ENCODE data around the gene STK39. TPM values are rescaled to one million over a fixed set of nuclear protein-coding genes. Genes with fewer than 3 reads are reported as not detected.
A peak's percentile ranks its signal among the peaks of the same experiment; 100 is the strongest.

STK39 gene
- total and polyA plus RNA-seq, 9 of the 15 experiments (the other 6 are each of a cell fraction or from before 2014, with no cell fraction given) = 0.19 to 0.76 (median 0.51) TPM

DNA sequence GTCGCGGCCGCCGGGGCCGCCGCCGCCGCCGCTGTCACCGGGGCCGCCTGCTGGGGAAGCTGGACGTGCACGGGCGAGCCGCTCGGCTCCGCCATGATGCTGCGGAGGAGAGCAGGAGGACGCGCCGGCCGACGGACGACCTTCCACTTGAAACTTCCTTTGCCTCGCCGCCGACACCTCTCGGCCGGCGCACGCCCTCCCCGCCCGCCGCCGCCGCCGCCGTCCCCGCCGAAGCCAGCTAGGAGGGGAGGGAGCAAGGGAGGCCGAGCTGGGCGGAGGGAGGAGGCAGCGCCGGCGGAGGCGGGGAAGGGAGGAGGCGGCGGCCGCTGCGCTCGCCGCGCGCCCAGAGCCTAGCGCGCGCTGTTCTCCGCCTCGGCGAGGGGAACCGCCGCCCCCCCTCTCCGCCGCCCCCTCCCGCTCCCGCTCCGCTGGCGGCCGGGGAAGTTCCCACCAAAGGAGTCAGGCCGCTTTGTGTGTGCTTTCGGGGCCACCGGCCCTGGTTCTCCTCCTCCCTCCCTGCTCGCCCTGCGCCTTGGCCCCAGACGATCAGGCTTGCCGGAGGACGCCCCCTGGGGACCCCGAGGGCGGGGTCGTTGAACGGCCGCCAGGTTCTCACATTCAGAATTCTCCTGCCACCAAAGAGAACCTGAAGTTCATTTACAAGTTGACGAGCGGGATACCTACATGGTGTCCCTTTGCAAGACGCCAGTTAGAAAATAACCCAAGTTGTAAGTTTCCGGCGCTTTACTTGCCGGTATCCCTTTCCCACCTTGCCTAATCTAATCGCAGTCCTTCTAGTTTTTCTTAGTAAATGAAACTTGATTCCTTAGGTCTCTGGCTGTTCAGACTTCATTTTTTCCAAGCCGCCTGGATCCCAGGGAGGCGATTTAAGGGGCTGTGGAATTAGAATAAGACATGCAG lies at the start of gene STK39 (continued):
- TF ChIP-seq TOE1 (IDR thresholded peaks at IDR 0.05; ENCODE audit: borderline replicate concordance) (no peak), TOE1 (CRISPR knock-in tag; IDR thresholded peaks at IDR 0.05; ENCODE audit: borderline replicate concordance, low read depth) (no peak), MEIS2 (IDR thresholded peaks at IDR 0.05; ENCODE audit: partially characterized antibody) (no peak), CXXC5 (CRISPR knock-in tag; IDR thresholded peaks at IDR 0.05) (peak; percentile 57), PTRF (tag; IDR thresholded peaks at IDR 0.05) (no peak), HNRNPH1 (optimal IDR thresholded peaks at IDR 0.05; ENCODE audit: low read depth, low read length) (no peak), SP2 (IDR thresholded peaks at IDR 0.05; ENCODE audit: extremely low read depth, low read depth, low read length, poor library complexity, severe bottlenecking) (no peak), CBX8 (IDR thresholded peaks at IDR 0.05; ENCODE audit: borderline replicate concordance, extremely low read depth, low read depth, low read length, poor library complexity, severe bottlenecking) (no peak), ZNF133 (CRISPR knock-in tag; IDR thresholded peaks at IDR 0.05) (no peak), PRPF4 (IDR thresholded peaks at IDR 0.05; ENCODE audit: insufficient read depth, low read depth, low read length, poor library complexity, severe bottlenecking) (no peak), SMAD4 (CRISPR knock-in tag; conservative IDR thresholded peaks at IDR 0.05) (0 out of 2 replicates have a peak, but pooled peaks have one; percentile 25), BDP1 (IDR thresholded peaks at IDR 0.05; ENCODE audit: insufficient read depth, insufficient read length) (no peak), TCF7L2 (IDR thresholded peaks at IDR 0.05; ENCODE audit: low read depth, low read length) (no peak), ZNF408 (CRISPR knock-in tag; IDR thresholded peaks at IDR 0.05; ENCODE audit: low read depth) (no peak), STAG1 (CRISPR knock-in tag; IDR thresholded peaks at IDR 0.05; ENCODE audit: borderline replicate concordance) (no peak), TFE3 (CRISPR knock-in tag; IDR thresholded peaks at IDR 0.05) (no peak), ZNF175 (CRISPR knock-in tag; IDR thresholded peaks at IDR 0.05; ENCODE audit: low read depth) (no peak), NR0B1 (IDR thresholded peaks at IDR 0.05; ENCODE audit: partially characterized antibody) (no peak), ZNF263 (CRISPR knock-in tag; IDR thresholded peaks at IDR 0.05; ENCODE audit: borderline replicate concordance) (0 out of 2 replicates have a peak, but pooled peaks have one; percentile 4), MED1 (CRISPR knock-in tag; IDR thresholded peaks at IDR 0.05; ENCODE audit: borderline replicate concordance) (no peak), ETS2 (tag; IDR thresholded peaks at IDR 0.05; ENCODE audit: borderline replicate concordance, poor library complexity, severe bottlenecking) (no peak), ZNF121 (CRISPR knock-in tag; conservative IDR thresholded peaks at IDR 0.05) (no peak), GATAD2B (IDR thresholded peaks at IDR 0.05; ENCODE audit: borderline replicate concordance) (no peak), SOX6 (IDR thresholded peaks at IDR 0.05) (no peak), RAD51 (IDR thresholded peaks at IDR 0.05; ENCODE audit: borderline replicate concordance, low read depth) (no peak)

All from K562 (cell line).